Measurements from ENCODE around the gene PHPT1. TPM values are rescaled to one million over a fixed set of nuclear protein-coding genes. Genes with fewer than 3 reads are reported as not detected.

PHPT1 gene
- total and polyA plus RNA-seq, 12 donors: 310 to 650 (median 336) TPM

GRCh38 chr9:136803551-136804508 lies 45.4 kb upstream of the PHPT1 start:
- DNase-seq (no peak), ATAC-seq (no peak)
- Histone ChIP-seq H3K36me3 (peaks cover 0 to 3% (median 0%) of the 10 kb centered on the region in 9 donors), H3K27me3 (peaks cover 0 to 38% (median 28%) of the 10 kb centered on the region in 7 donors), H3K4me1 (peaks cover 9 to 48% (median 39%) of the 10 kb centered on the region in 9 donors), H3K27ac (no peak overlapping the region), H3K9me3 (no peaks in the 10 kb centered on the region), H3K4me3 (no peak overlapping the region)
- WGBS, 2 donors: 91 to 97% methylated on average over 22 of the region's 22 CpGs
- no peak for TF ChIP-seq CTCF (IDR thresholded peaks at IDR 0.05)
- intact Hi-C loops (cut with DNase I): no loop called here

- Histone ChIP-seq H3K27me3 (peaks cover 0 to 29% (median 20%) of the 10 kb centered on the region in 7 donors), H3K9me3 (no peaks in the 10 kb centered on the region), H3K27ac (no peak overlapping the region), H3K4me3 (no peak overlapping the region), H3K4me1 (peaks cover 5 to 48% (median 39%) of the 10 kb centered on the region in 9 donors), H3K36me3 (peaks cover 0 to 4% (median 0%) of the 10 kb centered on the region in 9 donors)
- DNase-seq (no peak), ATAC-seq (no peak)
- WGBS, 2 donors: 93 to 96% methylated on average over 20 of the region's 20 CpGs
- TF ChIP-seq CTCF (IDR thresholded peaks at IDR 0.05): no peak
- intact Hi-C loops (cut with DNase I): loop anchor here in 2 of 10 donors (5.0 kb wide), 1 partner anchor 38 kb away; the partner anchor contains the start of gene AJM1 (in 2 of the 2)
These were observed 44.6 kb upstream of the PHPT1 start for GRCh38 chr9:136804509-136805206.

GRCh38 chr9:136805207-136805740 lies 43.9 kb upstream of the PHPT1 start:
- Histone ChIP-seq H3K4me3 (no peak overlapping the region), H3K9me3 (no peaks in the 10 kb centered on the region), H3K27me3 (peaks cover 0 to 23% (median 15%) of the 10 kb centered on the region in 7 donors), H3K27ac (no peak overlapping the region), H3K4me1 (peaks cover 0 to 48% (median 39%) of the 10 kb centered on the region in 9 donors), H3K36me3 (peaks cover 0 to 10% (median 0%) of the 10 kb centered on the region in 9 donors)
- WGBS, 2 donors: 90 to 91% methylated on average over 12 of the region's 12 CpGs
- ATAC-seq (no peak), DNase-seq (no peak)
- TF ChIP-seq CTCF (IDR thresholded peaks at IDR 0.05): no peak
- intact Hi-C loops (cut with DNase I): loop anchor here in 2 of 10 donors (5.0 kb wide), 1 partner anchor 37 kb away; the partner anchor contains the start of gene AJM1 (in 2 of the 2)

- no peak overlapping the region for H3K4me3 ChIP-seq
- peaks cover 0 to 48% (median 39%) of the 10 kb centered on the region in 9 donors for H3K4me1 ChIP-seq
- DNase-seq: no peak
- intact Hi-C loops (cut with DNase I): loop anchor here in 2 of 10 donors (5.0 kb wide), 1 partner anchor 36 kb away; the partner anchor contains the start of gene AJM1 (in 2 of the 2)
- no peak for TF ChIP-seq CTCF (IDR thresholded peaks at IDR 0.05)
- peaks cover 0 to 17% (median 0%) of the 10 kb centered on the region in 9 donors for H3K36me3 ChIP-seq
- no peak for ATAC-seq
- 95 to 97% methylated on average over 10 of the region's 10 CpGs for WGBS, 2 donors
- no peak overlapping the region for H3K27ac ChIP-seq
- H3K27me3 ChIP-seq: peaks cover 0 to 15% (median 13%) of the 10 kb centered on the region in 7 donors
- H3K9me3 ChIP-seq: no peaks in the 10 kb centered on the region
These were observed 43.1 kb upstream of the PHPT1 start for GRCh38 chr9:136806067-136806466.

Measured in heart right ventricle (tissue), 16 donors.